K562 (cell line): Measurements from ENCODE around the gene GPRIN1. TPM values are rescaled to one million over a fixed set of nuclear protein-coding genes. Genes with fewer than 3 reads are reported as not detected.

Source experiments
- NFIX ChIP-seq: fragments of 250-450 bp; sonication (Bioruptor Pico); IDR thresholded peaks from 2 replicates; pipeline ENCODE4 v1.4.0; 2020; ENCODE audit warnings: low read depth, mild to moderate bottlenecking, moderate library complexity
- OTX1 ChIP-seq: fragments of 450-650 bp; formaldehyde crosslinking; IDR thresholded peaks from 2 replicates; pipeline ENCODE4 v1.4.0; 2022; ENCODE audit warnings: mild to moderate bottlenecking
- RBM25 ChIP-seq: fragments of 200-400 bp; formaldehyde crosslinking; IDR thresholded peaks from 2 replicates; pipeline ENCODE4 v1.6.1; 2018; ENCODE audit warnings: low read length, low read depth, moderate library complexity; ENCODE audit not compliant: severe bottlenecking
- SAFB2 ChIP-seq: fragments of 200-400 bp; formaldehyde crosslinking; IDR thresholded peaks from 2 replicates; pipeline ENCODE4 v1.6.1; 2018; ENCODE audit warnings: borderline replicate concordance, low read length, low read depth, moderate library complexity; ENCODE audit not compliant: severe bottlenecking
- TAF7 ChIP-seq: fragments of 450-650 bp; IDR thresholded peaks from 2 replicates; pipeline ENCODE4 v1.6.1; 2016; ENCODE audit warnings: missing genetic modification characterization, missing compliant biosample characterization
- TBL1XR1 ChIP-seq, 2 experiments: IDR thresholded peaks; 2 replicates each; pipeline ENCODE4 v1.6.1; 2012; ENCODE audit warnings: improper control_type of control experiment in 2 of 2, low read length in 2 of 2, mild to moderate bottlenecking in 1 of 2
- ZNF140 ChIP-seq: fragments of 250-450 bp; sonication (Bioruptor Pico); IDR thresholded peaks from 2 replicates; pipeline ENCODE4 v1.8.0; 2021; ENCODE audit warnings: moderate library complexity, mild to moderate bottlenecking, inconsistent platforms
- ZNF3 ChIP-seq: fragments of 250-450 bp; sonication (Bioruptor Pico); IDR thresholded peaks from 2 replicates; pipeline ENCODE4 v1.5.0; 2021; ENCODE audit warnings: mild to moderate bottlenecking, moderate library complexity
- ZNF444 ChIP-seq: fragments of 250-450 bp; sonication (Bioruptor Pico); IDR thresholded peaks from 2 replicates; pipeline ENCODE4 v1.4.0; 2020; ENCODE audit warnings: mild to moderate bottlenecking, moderate library complexity
- polyA plus RNA-seq, 8 experiments: library from polyadenylated mRNA; depleted of rRNA in 4 of 8; stranded (reverse) in 5 of 8; unstranded in 3 of 8; fragments of >200 nt; fragmentation: Nextera tagmentation in 2 of 8; fragmentation: Illumina TruSeq in 1 of 8; extraction: Ambion mirVana in 2 of 8; extraction: Trizol in 1 of 8; gene quantifications; 2 replicates each; pipeline versions ENCODE4 v1.2.1 to v1.2.3, GENCODE V29; 2011 to 2014; ENCODE audit warnings: inconsistent platforms in 1 of 8, missing spikeins in 1 of 8
- total RNA-seq, 7 experiments: library from RNA; depleted of rRNA in 6 of 7; stranded (reverse); fragments of >200 nt in 6 of 7; fragmentation: Illumina TruSeq in 2 of 7; extraction: Trizol in 2 of 7; gene quantifications; 2 replicates each; pipeline versions ENCODE4 v1.2.1 to v1.2.3, GENCODE V29; 2011 to 2021; ENCODE audit warnings: low replicate concordance in 1 of 7
- TF ChIP-seq, protein P1 (sequence below): fragments of 250-450 bp; sonication (Bioruptor Pico); IDR thresholded peaks from 2 replicates; pipeline ENCODE4 v1.9.0; 2021; ENCODE audit warnings: mild to moderate bottlenecking
- TF ChIP-seq, protein P2 (sequence below), 3 experiments: fragments of 200-800 bp in 1 of 3; sonication (Bioruptor generic) in 1 of 3; sonication (generic) in 1 of 3; formaldehyde crosslinking in 1 of 3; IDR thresholded peaks; 2 replicates each; pipeline versions ENCODE4 v1.6.1 to v1.8.0; 2016 to 2022; ENCODE audit warnings: mild to moderate bottlenecking in 2 of 3, missing compliant biosample characterization in 2 of 3, missing genetic modification characterization in 2 of 3, missing genetic modification reagents in 1 of 3
- TF ChIP-seq, protein P3 (sequence below): IDR thresholded peaks from 2 replicates; pipeline ENCODE4 v1.6.1; 2012; ENCODE audit warnings: low read depth, low read length, improper control_type of control experiment, borderline replicate concordance
- TF ChIP-seq, protein P4 (sequence below): IDR thresholded peaks from 2 replicates; pipeline ENCODE4 v1.6.1; 2016; ENCODE audit warnings: missing genetic modification characterization, missing compliant biosample characterization
- TF ChIP-seq, protein P5 (sequence below): sonication (generic); formaldehyde crosslinking; IDR thresholded peaks from 2 replicates; pipeline ENCODE4 v1.8.0; 2022; ENCODE audit warnings: mild to moderate bottlenecking, missing genetic modification reagents

The GPRIN1 gene
- total and polyA plus RNA-seq, 9 of the 15 experiments (the other 6 are each of a cell fraction or from before 2014, with no cell fraction given), result 0.15 to 11.6 (median 4.4) TPM

DNA sequence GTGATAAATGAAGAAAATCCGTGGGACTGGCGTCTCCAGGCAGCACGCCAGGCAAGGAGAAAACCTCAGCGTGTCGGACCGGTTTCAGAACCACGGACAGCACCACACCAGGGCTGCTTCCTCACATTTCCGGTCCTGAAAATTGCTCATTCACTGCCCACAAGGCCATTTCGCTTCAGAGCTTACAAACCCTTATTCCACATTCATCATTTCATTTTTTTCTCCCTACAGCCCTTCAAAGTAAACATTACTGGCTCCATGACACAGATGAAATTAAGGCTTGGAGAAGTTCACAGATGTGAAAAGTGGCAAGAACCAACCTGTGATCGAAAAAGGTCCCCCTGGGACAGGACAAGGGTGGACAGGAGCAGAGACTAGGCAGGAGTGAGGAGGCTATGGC lies 1.5 kb upstream of the GPRIN1 start (continued):
- TF ChIP-seq ZNF444 (CRISPR knock-in tag) (no peak), NFIX (CRISPR knock-in tag) (no peak), OTX1 (CRISPR knock-in tag) (no peak), TAF7 (tag) (no peak), TBL1XR1 (IDR thresholded peaks at IDR 0.05; ENCODE audit: low read length in 2 of 2) (no peak), SAFB2 (no peak), ZNF140 (no peak), RBM25 (no peak), ZNF3 (CRISPR knock-in tag) (no peak)
- TF ChIP-seq, protein P1, sequence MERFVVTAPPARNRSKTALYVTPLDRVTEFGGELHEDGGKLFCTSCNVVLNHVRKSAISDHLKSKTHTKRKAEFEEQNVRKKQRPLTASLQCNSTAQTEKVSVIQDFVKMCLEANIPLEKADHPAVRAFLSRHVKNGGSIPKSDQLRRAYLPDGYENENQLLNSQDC (CRISPR knock-in tag), result no peak
- TF ChIP-seq, protein P2, sequence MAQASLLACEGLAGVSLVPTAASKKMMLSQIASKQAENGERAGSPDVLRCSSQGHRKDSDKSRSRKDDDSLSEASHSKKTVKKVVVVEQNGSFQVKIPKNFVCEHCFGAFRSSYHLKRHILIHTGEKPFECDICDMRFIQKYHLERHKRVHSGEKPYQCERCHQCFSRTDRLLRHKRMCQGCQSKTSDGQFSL (CRISPR knock-in tag; IDR thresholded peaks at IDR 0.05), result no peak
- TF ChIP-seq, protein P2 (tag; IDR thresholded peaks at IDR 0.05), result no peak
- TF ChIP-seq, protein P3, sequence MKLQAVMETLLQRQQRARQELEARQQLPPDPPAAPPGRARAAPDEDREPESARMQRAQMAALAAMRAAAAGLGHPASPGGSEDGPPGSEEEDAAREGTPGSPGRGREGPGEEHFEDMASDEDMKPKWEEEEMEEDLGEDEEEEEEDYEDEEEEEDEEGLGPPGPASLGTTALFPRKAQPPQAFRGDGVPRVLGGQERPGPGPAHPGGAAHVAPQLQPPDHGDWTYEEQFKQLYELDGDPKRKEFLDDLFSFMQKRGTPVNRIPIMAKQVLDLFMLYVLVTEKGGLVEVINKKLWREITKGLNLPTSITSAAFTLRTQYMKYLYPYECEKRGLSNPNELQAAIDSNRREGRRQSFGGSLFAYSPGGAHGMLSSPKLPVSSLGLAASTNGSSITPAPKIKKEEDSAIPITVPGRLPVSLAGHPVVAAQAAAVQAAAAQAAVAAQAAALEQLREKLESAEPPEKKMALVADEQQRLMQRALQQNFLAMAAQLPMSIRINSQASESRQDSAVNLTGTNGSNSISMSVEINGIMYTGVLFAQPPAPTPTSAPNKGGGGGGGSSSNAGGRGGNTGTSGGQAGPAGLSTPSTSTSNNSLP, result no peak
- TF ChIP-seq, protein P4, sequence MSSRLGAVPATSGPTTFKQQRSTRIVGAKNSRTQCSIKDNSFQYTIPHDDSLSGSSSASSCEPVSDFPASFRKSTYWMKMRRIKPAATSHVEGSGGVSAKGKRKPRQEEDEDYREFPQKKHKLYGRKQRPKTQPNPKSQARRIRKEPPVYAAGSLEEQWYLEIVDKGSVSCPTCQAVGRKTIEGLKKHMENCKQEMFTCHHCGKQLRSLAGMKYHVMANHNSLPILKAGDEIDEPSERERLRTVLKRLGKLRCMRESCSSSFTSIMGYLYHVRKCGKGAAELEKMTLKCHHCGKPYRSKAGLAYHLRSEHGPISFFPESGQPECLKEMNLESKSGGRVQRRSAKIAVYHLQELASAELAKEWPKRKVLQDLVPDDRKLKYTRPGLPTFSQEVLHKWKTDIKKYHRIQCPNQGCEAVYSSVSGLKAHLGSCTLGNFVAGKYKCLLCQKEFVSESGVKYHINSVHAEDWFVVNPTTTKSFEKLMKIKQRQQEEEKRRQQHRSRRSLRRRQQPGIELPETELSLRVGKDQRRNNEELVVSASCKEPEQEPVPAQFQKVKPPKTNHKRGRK, result no peak
- TF ChIP-seq, protein P5, sequence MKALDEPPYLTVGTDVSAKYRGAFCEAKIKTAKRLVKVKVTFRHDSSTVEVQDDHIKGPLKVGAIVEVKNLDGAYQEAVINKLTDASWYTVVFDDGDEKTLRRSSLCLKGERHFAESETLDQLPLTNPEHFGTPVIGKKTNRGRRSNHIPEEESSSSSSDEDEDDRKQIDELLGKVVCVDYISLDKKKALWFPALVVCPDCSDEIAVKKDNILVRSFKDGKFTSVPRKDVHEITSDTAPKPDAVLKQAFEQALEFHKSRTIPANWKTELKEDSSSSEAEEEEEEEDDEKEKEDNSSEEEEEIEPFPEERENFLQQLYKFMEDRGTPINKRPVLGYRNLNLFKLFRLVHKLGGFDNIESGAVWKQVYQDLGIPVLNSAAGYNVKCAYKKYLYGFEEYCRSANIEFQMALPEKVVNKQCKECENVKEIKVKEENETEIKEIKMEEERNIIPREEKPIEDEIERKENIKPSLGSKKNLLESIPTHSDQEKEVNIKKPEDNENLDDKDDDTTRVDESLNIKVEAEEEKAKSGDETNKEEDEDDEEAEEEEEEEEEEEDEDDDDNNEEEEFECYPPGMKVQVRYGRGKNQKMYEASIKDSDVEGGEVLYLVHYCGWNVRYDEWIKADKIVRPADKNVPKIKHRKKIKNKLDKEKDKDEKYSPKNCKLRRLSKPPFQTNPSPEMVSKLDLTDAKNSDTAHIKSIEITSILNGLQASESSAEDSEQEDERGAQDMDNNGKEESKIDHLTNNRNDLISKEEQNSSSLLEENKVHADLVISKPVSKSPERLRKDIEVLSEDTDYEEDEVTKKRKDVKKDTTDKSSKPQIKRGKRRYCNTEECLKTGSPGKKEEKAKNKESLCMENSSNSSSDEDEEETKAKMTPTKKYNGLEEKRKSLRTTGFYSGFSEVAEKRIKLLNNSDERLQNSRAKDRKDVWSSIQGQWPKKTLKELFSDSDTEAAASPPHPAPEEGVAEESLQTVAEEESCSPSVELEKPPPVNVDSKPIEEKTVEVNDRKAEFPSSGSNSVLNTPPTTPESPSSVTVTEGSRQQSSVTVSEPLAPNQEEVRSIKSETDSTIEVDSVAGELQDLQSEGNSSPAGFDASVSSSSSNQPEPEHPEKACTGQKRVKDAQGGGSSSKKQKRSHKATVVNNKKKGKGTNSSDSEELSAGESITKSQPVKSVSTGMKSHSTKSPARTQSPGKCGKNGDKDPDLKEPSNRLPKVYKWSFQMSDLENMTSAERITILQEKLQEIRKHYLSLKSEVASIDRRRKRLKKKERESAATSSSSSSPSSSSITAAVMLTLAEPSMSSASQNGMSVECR, result peak; percentile 66; the same call in 1 of the 2 replicates
